Gastroesophageal sphincter (tissue), 3 donors: ENCODE data around the gene KAZN.

ENCODE experiments used
- EP300 ChIP-seq: sonication (generic); formaldehyde crosslinking; IDR thresholded peaks from one replicate; pipeline ENCODE4 v1.6.1; 2017; ENCODE audit warnings: antibody characterized with exemption, mild to moderate bottlenecking
- POLR2A ChIP-seq, 2 donors: fragments of 450-650 bp; IDR thresholded peaks; one replicate each; pipeline ENCODE4 v1.6.1; 2017; ENCODE audit warnings: antibody characterized with exemption in 2 of 2, mild to moderate bottlenecking in 2 of 2, moderate library complexity in 1 of 2
- POLR2AphosphoS5 ChIP-seq: sonication (generic); formaldehyde crosslinking; IDR thresholded peaks from one replicate; pipeline ENCODE4 v1.6.1; 2017; ENCODE audit warnings: antibody characterized with exemption
- TF ChIP-seq, protein P1 (sequence below), 4 experiments: fragments of 200-600 bp in 2 of 4; fragments of 450-650 bp in 2 of 4; sonication (generic) in 1 of 4; IDR thresholded peaks; one replicate each; pipeline ENCODE4 v1.5.1; 2017 to 2019; ENCODE audit warnings: antibody characterized with exemption in 4 of 4, mild to moderate bottlenecking in 2 of 4, moderate library complexity in 2 of 4

DNA sequence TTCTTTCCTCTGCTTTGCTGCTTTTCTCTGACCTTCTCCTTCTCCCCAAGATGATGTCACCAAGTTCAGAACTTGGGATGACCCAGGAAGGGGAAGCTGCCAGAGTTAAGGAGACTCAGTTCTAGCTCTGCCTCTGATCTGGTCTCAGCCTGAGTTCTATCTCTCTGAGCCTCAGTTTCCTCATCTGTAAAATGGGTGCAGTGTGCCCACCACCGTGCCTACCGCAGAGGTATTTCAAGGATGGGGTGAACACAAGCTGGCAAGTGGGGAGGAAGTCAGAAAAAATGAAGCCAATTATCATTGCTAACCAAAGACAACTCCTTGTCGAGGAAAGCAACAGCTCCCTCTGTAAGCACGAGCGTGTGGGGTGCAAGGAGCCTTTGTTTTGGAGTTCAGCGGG, 249.7 kb downstream of the KAZN start:
- no peak for TF ChIP-seq POLR2A (IDR thresholded peaks at IDR 0.05)
- TF ChIP-seq EP300 = no peak
- TF ChIP-seq, protein P1, sequence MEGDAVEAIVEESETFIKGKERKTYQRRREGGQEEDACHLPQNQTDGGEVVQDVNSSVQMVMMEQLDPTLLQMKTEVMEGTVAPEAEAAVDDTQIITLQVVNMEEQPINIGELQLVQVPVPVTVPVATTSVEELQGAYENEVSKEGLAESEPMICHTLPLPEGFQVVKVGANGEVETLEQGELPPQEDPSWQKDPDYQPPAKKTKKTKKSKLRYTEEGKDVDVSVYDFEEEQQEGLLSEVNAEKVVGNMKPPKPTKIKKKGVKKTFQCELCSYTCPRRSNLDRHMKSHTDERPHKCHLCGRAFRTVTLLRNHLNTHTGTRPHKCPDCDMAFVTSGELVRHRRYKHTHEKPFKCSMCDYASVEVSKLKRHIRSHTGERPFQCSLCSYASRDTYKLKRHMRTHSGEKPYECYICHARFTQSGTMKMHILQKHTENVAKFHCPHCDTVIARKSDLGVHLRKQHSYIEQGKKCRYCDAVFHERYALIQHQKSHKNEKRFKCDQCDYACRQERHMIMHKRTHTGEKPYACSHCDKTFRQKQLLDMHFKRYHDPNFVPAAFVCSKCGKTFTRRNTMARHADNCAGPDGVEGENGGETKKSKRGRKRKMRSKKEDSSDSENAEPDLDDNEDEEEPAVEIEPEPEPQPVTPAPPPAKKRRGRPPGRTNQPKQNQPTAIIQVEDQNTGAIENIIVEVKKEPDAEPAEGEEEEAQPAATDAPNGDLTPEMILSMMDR (IDR thresholded peaks at IDR 0.05) = no peak
- TF ChIP-seq POLR2AphosphoS5 = no peak
